Measurements from ENCODE around the gene LST1.

DNA sequence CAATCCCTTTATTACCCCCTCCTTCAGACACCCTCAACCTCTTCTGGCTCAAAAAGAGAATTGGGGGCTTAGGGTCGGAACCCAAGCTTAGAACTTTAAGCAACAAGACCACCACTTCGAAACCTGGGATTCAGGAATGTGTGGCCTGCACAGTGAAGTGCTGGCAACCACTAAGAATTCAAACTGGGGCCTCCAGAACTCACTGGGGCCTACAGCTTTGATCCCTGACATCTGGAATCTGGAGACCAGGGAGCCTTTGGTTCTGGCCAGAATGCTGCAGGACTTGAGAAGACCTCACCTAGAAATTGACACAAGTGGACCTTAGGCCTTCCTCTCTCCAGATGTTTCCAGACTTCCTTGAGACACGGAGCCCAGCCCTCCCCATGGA, 8.5 kb upstream of the LST1 start:
- TF ChIP-seq, protein P1, sequence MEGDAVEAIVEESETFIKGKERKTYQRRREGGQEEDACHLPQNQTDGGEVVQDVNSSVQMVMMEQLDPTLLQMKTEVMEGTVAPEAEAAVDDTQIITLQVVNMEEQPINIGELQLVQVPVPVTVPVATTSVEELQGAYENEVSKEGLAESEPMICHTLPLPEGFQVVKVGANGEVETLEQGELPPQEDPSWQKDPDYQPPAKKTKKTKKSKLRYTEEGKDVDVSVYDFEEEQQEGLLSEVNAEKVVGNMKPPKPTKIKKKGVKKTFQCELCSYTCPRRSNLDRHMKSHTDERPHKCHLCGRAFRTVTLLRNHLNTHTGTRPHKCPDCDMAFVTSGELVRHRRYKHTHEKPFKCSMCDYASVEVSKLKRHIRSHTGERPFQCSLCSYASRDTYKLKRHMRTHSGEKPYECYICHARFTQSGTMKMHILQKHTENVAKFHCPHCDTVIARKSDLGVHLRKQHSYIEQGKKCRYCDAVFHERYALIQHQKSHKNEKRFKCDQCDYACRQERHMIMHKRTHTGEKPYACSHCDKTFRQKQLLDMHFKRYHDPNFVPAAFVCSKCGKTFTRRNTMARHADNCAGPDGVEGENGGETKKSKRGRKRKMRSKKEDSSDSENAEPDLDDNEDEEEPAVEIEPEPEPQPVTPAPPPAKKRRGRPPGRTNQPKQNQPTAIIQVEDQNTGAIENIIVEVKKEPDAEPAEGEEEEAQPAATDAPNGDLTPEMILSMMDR (IDR thresholded peaks at IDR 0.05) = no peak
- TF ChIP-seq POLR2A (IDR thresholded peaks at IDR 0.05) = no peak
- no peak for TF ChIP-seq EP300 (IDR thresholded peaks at IDR 0.05)

All from suprapubic skin (tissue), 3 donors.